Epidermal melanocyte (primary cell): ENCODE results near the gene GLRX3.

Experiments used
- DNase-seq: peaks from one replicate; pipeline ENCODE4 v3.0.0; 2011; ENCODE audit warnings: low spot score; ENCODE audit not compliant: insufficient read length

GLRX3 gene

GRCh38 chr10:130137659-130138478, 1.7 kb downstream of the GLRX3 start:
- DNase-seq, result no peak

GRCh38 chr10:130138479-130138866, 2.3 kb downstream of the GLRX3 start:
- no peak for DNase-seq

- DNase-seq, result no peak
These were observed 4.2 kb downstream of the GLRX3 start for GRCh38 chr10:130140425-130140824.

GRCh38 chr10:130141038-130141437, 4.8 kb downstream of the GLRX3 start:
- DNase-seq, result no peak

- no peak for DNase-seq
These were observed 5.3 kb downstream of the GLRX3 start for GRCh38 chr10:130141460-130141859.

GRCh38 chr10:130141878-130142277, 5.7 kb downstream of the GLRX3 start:
- no peak for DNase-seq

- DNase-seq, result no peak
These were observed 9.9 kb downstream of the GLRX3 start for GRCh38 chr10:130146042-130146441.

GRCh38 chr10:130159192-130159794, 23.1 kb downstream of the GLRX3 start:
- DNase-seq, result no peak

GRCh38 chr10:130160775-130161174, 24.6 kb downstream of the GLRX3 start:
- DNase-seq, result no peak

- DNase-seq, result no peak
These were observed 25.1 kb downstream of the GLRX3 start for GRCh38 chr10:130161331-130161730.

- DNase-seq, result no peak
These were observed 31.0 kb downstream of the GLRX3 start for GRCh38 chr10:130167193-130167592.

- DNase-seq, result no peak
These were observed 31.5 kb downstream of the GLRX3 start for GRCh38 chr10:130167707-130168106.

GRCh38 chr10:130169136-130169859, 33.1 kb downstream of the GLRX3 start:
- no peak for DNase-seq

- DNase-seq, result no peak
These were observed 35.0 kb downstream of the GLRX3 start for GRCh38 chr10:130171196-130171595.

- no peak for DNase-seq
These were observed 38.1 kb downstream of the GLRX3 start for GRCh38 chr10:130174328-130174727.

- no peak for DNase-seq
These were observed 38.9 kb downstream of the GLRX3 start for GRCh38 chr10:130175074-130175473.

- no peak for DNase-seq
These were observed 41.1 kb downstream of the GLRX3 start for GRCh38 chr10:130177250-130177649.

GRCh38 chr10:130179640-130180039, 43.4 kb downstream of the GLRX3 start:
- DNase-seq, result no peak

GRCh38 chr10:130180416-130180815, 44.2 kb downstream of the GLRX3 start:
- no peak for DNase-seq

GRCh38 chr10:130181858-130182257, 45.7 kb downstream of the GLRX3 start:
- DNase-seq, result no peak

GRCh38 chr10:130185591-130185990, 49.4 kb downstream of the GLRX3 start:
- no peak for DNase-seq
